K562 (cell line): Measurements from ENCODE around the gene IFI27L2. TPM values are rescaled to one million over a fixed set of nuclear protein-coding genes. Genes with fewer than 3 reads are reported as not detected.

Experiments
- ATAC-seq: fragments of 200-7000 bp; cut with Tn5 transposase; 3 replicates; pipeline ENCODE4 v1.9.1; 2020; ENCODE audit warnings: moderate library complexity
- BruUV-seq: library from RNA; stranded (reverse); fragments of 400-500 nt; replicated peaks from 2 replicates; lab custom pipeline; 2021; lab: Mats Ljungman, UMichigan
- CTCF ChIA-PET: fragments of 300-600 bp; formaldehyde crosslinking; extraction: SDS; loops from one replicate; lab custom pipeline; 2021; ENCODE audit warnings: low intra/inter-chr PET ratio; lab: Yijun Ruan, JAX
- POLR2A ChIA-PET: fragments of 300-600, 350-650 bp; sonication (Branson Sonifier 250); formaldehyde crosslinking; extraction: SDS; loops from one replicate; lab custom pipeline; 2021; ENCODE audit warnings: antibody characterized with exemption, inconsistent platforms; lab: Yijun Ruan, JAX
- DNase-seq, 4 experiments: peaks; one replicate each; pipeline versions ENCODE4 v3.0.0 to v3.0.0-alpha.2; 2011 to 2018; ENCODE audit warnings: low spot score in 3 of 4, mixed read lengths in 3 of 4; ENCODE audit errors: extremely low read depth in 1 of 4
- FAIRE-seq: peaks from 2 replicates; lab custom pipeline; 2011; peaks lifted over from hg19 to GRCh38; lab: Jason Lieb, UNC
- H2AFZ ChIP-seq: 2 replicates; pipeline ENCODE4 v1.6.0; 2011; ENCODE audit warnings: low read depth, low read length, control low read depth, inconsistent platforms
- H3K27ac ChIP-seq: fragments of 200-600 bp; 3 replicates; pipeline ENCODE4 v1.8.0; 2011; ENCODE audit warnings: low read depth, mild to moderate bottlenecking, control low read depth, inconsistent platforms, low read length, moderate library complexity, mixed read lengths; ENCODE audit errors: extremely low read depth
- H3K27me3 ChIP-seq, 2 experiments: fragments of 300-600 bp in 1 of 2; 2 replicates in 1 of 2; 3 replicates in 1 of 2; pipeline versions ENCODE4 v1.6.0 to v1.8.0; 2011; ENCODE audit warnings: inconsistent platforms in 2 of 2, low read length in 2 of 2, mild to moderate bottlenecking in 1 of 2, mixed read lengths in 1 of 2, moderate library complexity in 1 of 2; ENCODE audit not compliant: control insufficient read depth in 2 of 2, insufficient read depth in 2 of 2
- H3K36me3 ChIP-seq: fragments of 300-600 bp; 3 replicates; pipeline ENCODE4 v1.8.0; 2011; ENCODE audit warnings: mild to moderate bottlenecking, low read length, inconsistent platforms; ENCODE audit not compliant: control insufficient read depth, insufficient read depth
- H3K4me1 ChIP-seq, 2 experiments: fragments of 200-600 bp in 1 of 2; replicated peaks in 1 of 2; 2 replicates in 1 of 2; 3 replicates in 1 of 2; pipeline versions ENCODE4 v1.5.1 to v1.8.0; 2011; ENCODE audit warnings: inconsistent platforms in 2 of 2, low read length in 2 of 2, mild to moderate bottlenecking in 1 of 2, mixed read lengths in 1 of 2, moderate library complexity in 1 of 2; ENCODE audit not compliant: control insufficient read depth in 2 of 2, insufficient read depth in 2 of 2
- H3K4me2 ChIP-seq: 2 replicates; pipeline ENCODE4 v1.6.1; 2011; ENCODE audit warnings: low read length, control low read depth, inconsistent platforms, mixed read lengths; ENCODE audit not compliant: insufficient read depth
- H3K4me3 ChIP-seq: fragments of 200-600 bp; sonication (generic), shearing (Covaris generic); 2 replicates; pipeline ENCODE4 v1.5.1; 2016; ENCODE audit warnings: control low read depth, inconsistent platforms
- H3K79me2 ChIP-seq: fragments of 200-600 bp; 3 replicates; pipeline ENCODE4 v1.8.0; 2011; ENCODE audit warnings: low read length, inconsistent platforms; ENCODE audit not compliant: control insufficient read depth, insufficient read depth
- H3K9ac ChIP-seq, 2 experiments: 2 replicates each; pipeline versions ENCODE4 v1.6.0 to v1.6.1; 2011; ENCODE audit warnings: low read depth in 2 of 2, low read length in 2 of 2, control low read depth in 1 of 2, inconsistent platforms in 1 of 2, mild to moderate bottlenecking in 1 of 2, mixed read lengths in 1 of 2; ENCODE audit not compliant: insufficient read depth in 1 of 2
- H3K9me1 ChIP-seq: one replicate; pipeline ENCODE4 v1.6.0; 2011; ENCODE audit warnings: inconsistent platforms, mild to moderate bottlenecking, low read length, moderate library complexity; ENCODE audit not compliant: control insufficient read depth, insufficient read depth
- H3K9me3 ChIP-seq: replicated peaks from 2 replicates; pipeline ENCODE4 v1.5.1; 2011; ENCODE audit warnings: low read depth, low read length, inconsistent platforms; ENCODE audit not compliant: control insufficient read depth, insufficient read depth
- H4K20me1 ChIP-seq: replicated peaks from 2 replicates; pipeline ENCODE4 v1.6.1; 2011; ENCODE audit warnings: low read length, inconsistent platforms, mixed read lengths; ENCODE audit not compliant: control insufficient read depth, insufficient read depth
- GMEB1 ChIP-seq: fragments of 250-450 bp; sonication (Bioruptor Pico); IDR thresholded peaks from 2 replicates; pipeline ENCODE4 v1.4.0; 2020; ENCODE audit warnings: mild to moderate bottlenecking
- TCF3 ChIP-seq: sonication (generic); formaldehyde crosslinking; IDR thresholded peaks from 2 replicates; pipeline ENCODE4 v1.4.0; 2020; ENCODE audit warnings: mild to moderate bottlenecking, missing genetic modification reagents
- ZFP36 ChIP-seq: fragments of 150-350 bp; IDR thresholded peaks from 2 replicates; pipeline ENCODE4 v1.6.1; 2018; ENCODE audit warnings: low read length, low read depth; ENCODE audit not compliant: partially characterized antibody
- WGBS: fragments of 100-300 bp; shearing (Covaris generic); methylation state at CpG from one replicate; pipeline ENCODE4 v1.1.6; 2016; ENCODE audit warnings: low coverage, mixed read lengths; ENCODE audit not compliant: insufficient coverage; ENCODE audit errors: missing lambda C conversion rate; 5-methylcytosine and 5-hydroxymethylcytosine counted together
- in situ Hi-C: fragments of 300-500 bp; cut with MboI; formaldehyde crosslinking; loops from 4 replicates; pipeline ENCODE4 v1.15.0; 2018; ENCODE audit warnings: inconsistent platforms, mixed read lengths
- intact Hi-C: fragments of 100-400 bp; cut with micrococcal nuclease; formaldehyde crosslinking; loops from 2 replicates; pipeline ENCODE4 v1.14.2; 2022
- polyA plus RNA-seq, 8 experiments: library from polyadenylated mRNA; depleted of rRNA in 4 of 8; stranded (reverse) in 5 of 8; unstranded in 3 of 8; fragments of >200 nt; fragmentation: Nextera tagmentation in 2 of 8; fragmentation: Illumina TruSeq in 1 of 8; extraction: Ambion mirVana in 2 of 8; extraction: Trizol in 1 of 8; gene quantifications; 2 replicates each; pipeline versions ENCODE4 v1.2.1 to v1.2.3, GENCODE V29; 2011 to 2014; ENCODE audit warnings: inconsistent platforms in 1 of 8, missing spikeins in 1 of 8
- total RNA-seq, 7 experiments: library from RNA; depleted of rRNA in 6 of 7; stranded (reverse); fragments of >200 nt in 6 of 7; fragmentation: Illumina TruSeq in 2 of 7; extraction: Trizol in 2 of 7; gene quantifications; 2 replicates each; pipeline versions ENCODE4 v1.2.1 to v1.2.3, GENCODE V29; 2011 to 2021; ENCODE audit warnings: low replicate concordance in 1 of 7

Gene IFI27L2
- total and polyA plus RNA-seq, 9 of the 15 experiments (the other 6 are each of a cell fraction or from before 2014, with no cell fraction given): 1.0 to 9.3 (median 4.1) TPM

- no peaks in the 10 kb centered on the region for H3K79me2 ChIP-seq
- TF ChIP-seq GMEB1 (no peak), TCF3 (CRISPR knock-in tag) (no peak), ZFP36 (no peak)
- TF ChIP-seq, all 486 proteins: peak for 0
- ATAC-seq: no peak
- Histone ChIP-seq H3K4me2 (no peak overlapping the region), H3K9me1 (no peaks in the 10 kb centered on the region), H3K36me3 (no peaks in the 10 kb centered on the region), H4K20me1 (no peaks in the 10 kb centered on the region), H3K27me3 (peaks cover 0 to 20% of the 10 kb centered on the region in 2 experiments; a peak in 2 of 5 replicates), H3K27ac (no peak overlapping the region), H3K9ac (no peak overlapping the region), H3K9me3 (no peaks in the 10 kb centered on the region), H2AFZ (0 out of 2 replicates have a peak overlapping the region, but pooled peaks have one; percentile 74), H3K4me3 (no peak overlapping the region), H3K4me1 (peaks cover 0 to 7% of the 10 kb centered on the region in 2 experiments; a peak in 3 of 5 replicates)
- CTCF ChIA-PET: interaction anchor here (0.6 to 1.0 kb wide), 2 partner anchors 32 to 118 kb away, joined by 3 read pairs; no protein-coding TSS in a partner anchor
- in situ Hi-C loops (no loop called here), intact Hi-C loops (no loop called here)
- POLR2A ChIA-PET: interaction anchor here (0.8 kb wide), 1 partner anchor 9 kb away, joined by 3 read pairs; no protein-coding TSS in a partner anchor
- no peak for DNase-seq
- FAIRE-seq: no peak
- no TSS peak for BruUV-seq
- 47% methylated on average over 8 of the region's 14 CpGs for WGBS
Observed at GRCh38 chr14:94128216-94128839, 1.1 kb downstream of the IFI27L2 start.
